ENCODE results near the gene OPCML.

OPCML gene

GRCh38 chr11:133541021-133541719, 8.9 kb upstream of the OPCML start:
- no peak for DNase-seq (ENCODE audit: low read depth)

GRCh38 chr11:133536198-133536597, 3.9 kb upstream of the OPCML start:
- no peak for DNase-seq (ENCODE audit: low read depth)

GRCh38 chr11:133533205-133533604, 904 bp upstream of the OPCML start:
- DNase-seq (ENCODE audit: low read depth), result no peak

GRCh38 chr11:133531458-133531857, 843 bp downstream of the OPCML start:
- no peak for DNase-seq (ENCODE audit: low read depth)

- DNase-seq (ENCODE audit: low read depth), result no peak
Measured at GRCh38 chr11:133530501-133530835, 1.8 kb downstream of the OPCML start.

GRCh38 chr11:133529807-133530500, 2.3 kb downstream of the OPCML start:
- no peak for DNase-seq (ENCODE audit: low read depth)

GRCh38 chr11:133526790-133527189, 5.5 kb downstream of the OPCML start:
- DNase-seq (ENCODE audit: low read depth), result no peak

GRCh38 chr11:133525976-133526375, 6.3 kb downstream of the OPCML start:
- DNase-seq (ENCODE audit: low read depth), result no peak

- DNase-seq (ENCODE audit: low read depth), result no peak
Measured at GRCh38 chr11:133524488-133524887, 7.8 kb downstream of the OPCML start.

- DNase-seq (ENCODE audit: low read depth), result no peak
Measured at GRCh38 chr11:133522344-133522743, 10.0 kb downstream of the OPCML start.

- DNase-seq (ENCODE audit: low read depth), result no peak
Measured at GRCh38 chr11:133521502-133521901, 10.8 kb downstream of the OPCML start.

- DNase-seq (ENCODE audit: low read depth), result no peak
Measured at GRCh38 chr11:133520707-133521106, 11.6 kb downstream of the OPCML start.

GRCh38 chr11:133519560-133519959, 12.7 kb downstream of the OPCML start:
- DNase-seq (ENCODE audit: low read depth), result no peak

GRCh38 chr11:133518702-133519264, 13.5 kb downstream of the OPCML start:
- DNase-seq (ENCODE audit: low read depth), result no peak

GRCh38 chr11:133516845-133517244, 15.5 kb downstream of the OPCML start:
- DNase-seq (ENCODE audit: low read depth), result no peak

GRCh38 chr11:133515107-133515506, 17.2 kb downstream of the OPCML start:
- no peak for DNase-seq (ENCODE audit: low read depth)

GRCh38 chr11:133509924-133510697, 22.2 kb downstream of the OPCML start:
- no peak for DNase-seq (ENCODE audit: low read depth)

- DNase-seq (ENCODE audit: low read depth), result no peak
Measured at GRCh38 chr11:133508468-133508867, 23.8 kb downstream of the OPCML start.

GRCh38 chr11:133507185-133507584, 25.1 kb downstream of the OPCML start:
- DNase-seq (ENCODE audit: low read depth), result no peak

- no peak for DNase-seq (ENCODE audit: low read depth)
Measured at GRCh38 chr11:133506551-133507094, 25.7 kb downstream of the OPCML start.

- DNase-seq (ENCODE audit: low read depth), result no peak
Measured at GRCh38 chr11:133506023-133506422, 26.3 kb downstream of the OPCML start.

- no peak for DNase-seq (ENCODE audit: low read depth)
Measured at GRCh38 chr11:133504906-133505305, 27.4 kb downstream of the OPCML start.

GRCh38 chr11:133503776-133504175, 28.5 kb downstream of the OPCML start:
- no peak for DNase-seq (ENCODE audit: low read depth)

Data from EH (cell line).